Measurements from ENCODE around the gene SART3.

DNA sequence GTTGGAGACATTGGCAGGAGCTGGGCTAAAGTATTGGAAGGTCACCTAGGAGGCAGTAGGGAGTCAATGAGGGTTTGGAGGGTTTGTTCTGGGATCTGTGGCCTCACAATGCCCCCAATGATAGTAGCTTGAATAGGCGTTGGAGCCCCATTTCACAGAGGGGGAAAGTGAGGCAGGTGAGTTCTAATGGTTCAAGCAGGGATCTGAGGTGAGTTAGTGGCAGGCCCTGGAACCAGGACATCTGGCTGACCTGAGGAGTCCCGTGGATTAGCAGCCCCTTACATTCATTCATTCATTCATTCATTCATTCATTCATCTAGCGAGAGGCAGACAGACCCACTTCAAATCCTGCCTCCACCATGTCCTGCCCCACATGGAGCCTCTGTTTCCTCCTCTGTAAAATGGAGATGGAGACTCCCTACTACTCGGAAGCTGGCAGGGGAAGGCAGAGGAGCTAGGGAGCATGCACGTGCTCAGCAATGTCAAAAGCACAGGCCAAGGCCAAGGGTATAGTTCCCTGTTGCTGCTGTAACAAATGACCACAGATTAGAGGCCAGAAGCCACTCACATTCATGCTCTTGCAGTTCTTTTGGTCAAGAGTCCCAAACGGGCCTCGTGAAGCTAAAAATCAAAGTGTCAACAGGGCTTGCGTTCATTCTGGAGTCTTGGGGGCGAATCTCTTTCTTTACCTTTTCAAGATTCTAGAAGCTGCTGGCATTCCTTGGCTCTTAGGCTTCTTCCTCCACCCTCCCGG lies 39.2 kb upstream of the SART3 start:
- TF ChIP-seq POLR2A (IDR thresholded peaks at IDR 0.05) (no peak), EP300 (IDR thresholded peaks at IDR 0.05) (no peak), POLR2AphosphoS5 (IDR thresholded peaks at IDR 0.05) (no peak)
- TF ChIP-seq, protein P1, sequence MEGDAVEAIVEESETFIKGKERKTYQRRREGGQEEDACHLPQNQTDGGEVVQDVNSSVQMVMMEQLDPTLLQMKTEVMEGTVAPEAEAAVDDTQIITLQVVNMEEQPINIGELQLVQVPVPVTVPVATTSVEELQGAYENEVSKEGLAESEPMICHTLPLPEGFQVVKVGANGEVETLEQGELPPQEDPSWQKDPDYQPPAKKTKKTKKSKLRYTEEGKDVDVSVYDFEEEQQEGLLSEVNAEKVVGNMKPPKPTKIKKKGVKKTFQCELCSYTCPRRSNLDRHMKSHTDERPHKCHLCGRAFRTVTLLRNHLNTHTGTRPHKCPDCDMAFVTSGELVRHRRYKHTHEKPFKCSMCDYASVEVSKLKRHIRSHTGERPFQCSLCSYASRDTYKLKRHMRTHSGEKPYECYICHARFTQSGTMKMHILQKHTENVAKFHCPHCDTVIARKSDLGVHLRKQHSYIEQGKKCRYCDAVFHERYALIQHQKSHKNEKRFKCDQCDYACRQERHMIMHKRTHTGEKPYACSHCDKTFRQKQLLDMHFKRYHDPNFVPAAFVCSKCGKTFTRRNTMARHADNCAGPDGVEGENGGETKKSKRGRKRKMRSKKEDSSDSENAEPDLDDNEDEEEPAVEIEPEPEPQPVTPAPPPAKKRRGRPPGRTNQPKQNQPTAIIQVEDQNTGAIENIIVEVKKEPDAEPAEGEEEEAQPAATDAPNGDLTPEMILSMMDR (IDR thresholded peaks at IDR 0.05), result no peak
